Liver (tissue), 3 donors: Measurements from ENCODE around the gene IPPK.

Source experiments
- CTCF ChIP-seq: fragments of 150-350 bp; IDR thresholded peaks from 2 replicates; pipeline ENCODE4 v1.5.1; 2017; ENCODE audit warnings: improper control_type of control experiment, low read depth, low read length; ENCODE audit not compliant: missing input control
- REST ChIP-seq: IDR thresholded peaks from 2 replicates; pipeline ENCODE4 v1.6.1; 2016; ENCODE audit warnings: antibody characterized with exemption, mild to moderate bottlenecking
- TAF1 ChIP-seq: conservative IDR thresholded peaks from 2 replicates; pipeline ENCODE4 v1.6.1; 2016; ENCODE audit warnings: antibody characterized with exemption, mild to moderate bottlenecking
- YY1 ChIP-seq: IDR thresholded peaks from 2 replicates; pipeline ENCODE4 v1.6.1; 2016; ENCODE audit warnings: antibody characterized with exemption, mild to moderate bottlenecking
- donor health status: healthy.
- donor health status: healthy.

- TF ChIP-seq REST: no peak
- TF ChIP-seq CTCF: no peak
- no peak for TF ChIP-seq TAF1
- TF ChIP-seq YY1: no peak
Observed at GRCh38 chr9:92608909-92609445, 61.0 kb downstream of the IPPK start.
